K562 (cell line): ENCODE measurements around the gene AGRN. TPM values are rescaled to one million over a fixed set of nuclear protein-coding genes. Genes with fewer than 3 reads are reported as not detected.

Experiments
- ASH1L ChIP-seq: fragments of 450-650 bp; IDR thresholded peaks from 2 replicates; pipeline ENCODE4 v1.6.1; 2018; ENCODE audit warnings: borderline replicate concordance, mild to moderate bottlenecking, low read depth; ENCODE audit not compliant: partially characterized antibody
- CBFB ChIP-seq: sonication (generic); formaldehyde crosslinking; IDR thresholded peaks from 2 replicates; pipeline ENCODE4 v1.4.0; 2020; ENCODE audit warnings: mild to moderate bottlenecking, missing genetic modification reagents
- CREB5 ChIP-seq: fragments of 250-450 bp; sonication (Bioruptor Pico); IDR thresholded peaks from 2 replicates; pipeline ENCODE4 v1.5.0; 2020; ENCODE audit warnings: mild to moderate bottlenecking
- CREBBP ChIP-seq: IDR thresholded peaks from one replicate; pipeline ENCODE4 v1.6.1; 2012; ENCODE audit warnings: low read depth, mild to moderate bottlenecking, control low read depth, inconsistent platforms, low read length
- ETV1 ChIP-seq: fragments of 450-650 bp; conservative IDR thresholded peaks from 2 replicates; pipeline ENCODE4 v1.6.1; 2016; ENCODE audit warnings: missing genetic modification characterization, control low read depth, low read depth, missing compliant biosample characterization
- MECOM ChIP-seq: fragments of 250-450 bp; sonication (Bioruptor Pico); IDR thresholded peaks from 2 replicates; pipeline ENCODE4 v1.8.0; 2022; ENCODE audit warnings: inconsistent platforms
- MEF2D ChIP-seq: conservative IDR thresholded peaks from 2 replicates; pipeline ENCODE4 v1.6.1; 2016; ENCODE audit warnings: low read depth, missing genetic modification characterization, missing compliant biosample characterization
- MYNN ChIP-seq, 2 experiments: sonication (generic); formaldehyde crosslinking in 1 of 2; IDR thresholded peaks; 2 replicates each; pipeline versions ENCODE4 v1.5.0 to v1.6.1; 2016 to 2020; ENCODE audit warnings: antibody characterized with exemption in 1 of 2, missing genetic modification reagents in 1 of 2
- NFE2 ChIP-seq: IDR thresholded peaks from 2 replicates; pipeline ENCODE4 v1.6.1; 2014; ENCODE audit warnings: antibody characterized with exemption, low read depth
- NR1H2 ChIP-seq: sonication (generic); formaldehyde crosslinking; IDR thresholded peaks from 2 replicates; pipeline ENCODE4 v1.4.0; 2020; ENCODE audit warnings: mild to moderate bottlenecking, missing genetic modification reagents
- NR3C1 ChIP-seq: sonication (generic); formaldehyde crosslinking; IDR thresholded peaks from 2 replicates; pipeline ENCODE4 v1.8.1; 2022; ENCODE audit warnings: missing genetic modification reagents
- POLR2AphosphoS5 ChIP-seq: IDR thresholded peaks from 2 replicates; pipeline ENCODE4 v1.6.1; 2011; ENCODE audit warnings: mild to moderate bottlenecking, low read depth, low read length, moderate library complexity; ENCODE audit not compliant: control insufficient read depth, insufficient read depth
- POLR2G ChIP-seq: fragments of 200-400 bp; formaldehyde crosslinking; IDR thresholded peaks from 2 replicates; pipeline ENCODE4 v1.6.1; 2017; ENCODE audit warnings: low read depth, mild to moderate bottlenecking, antibody characterized with exemption, low read length, moderate library complexity
- POLR2H ChIP-seq: IDR thresholded peaks from 2 replicates; pipeline ENCODE4 v1.6.1; 2016; ENCODE audit warnings: missing genetic modification characterization, low read depth, mild to moderate bottlenecking, control low read depth, missing compliant biosample characterization, moderate library complexity
- RBM39 ChIP-seq: fragments of 200-400 bp; formaldehyde crosslinking; optimal IDR thresholded peaks from 2 replicates; pipeline ENCODE3; 2018; ENCODE audit warnings: low read depth, low read length
- RFX1 ChIP-seq: fragments of 450-650 bp; IDR thresholded peaks from 2 replicates; pipeline ENCODE4 v1.6.1; 2016; ENCODE audit warnings: mild to moderate bottlenecking, moderate library complexity
- RUNX1 ChIP-seq: sonication (generic); IDR thresholded peaks from 2 replicates; pipeline ENCODE4 v1.6.1; 2016; ENCODE audit warnings: antibody characterized with exemption, low read depth
- SMAD4 ChIP-seq: fragments of 250-450 bp; sonication (Bioruptor Pico); conservative IDR thresholded peaks from 2 replicates; pipeline ENCODE4 v1.8.0; 2021; ENCODE audit warnings: inconsistent platforms, mild to moderate bottlenecking, moderate library complexity
- SP1 ChIP-seq: sonication (generic); formaldehyde crosslinking; IDR thresholded peaks from 2 replicates; pipeline ENCODE4 v1.8.1; 2022; ENCODE audit warnings: mild to moderate bottlenecking, missing genetic modification reagents
- XRCC5 ChIP-seq: fragments of 200-400 bp; formaldehyde crosslinking; IDR thresholded peaks from 2 replicates; pipeline ENCODE4 v1.6.1; 2017; ENCODE audit warnings: low read depth, mild to moderate bottlenecking, low read length
- ZNF263 ChIP-seq: sonication (generic); formaldehyde crosslinking; IDR thresholded peaks from 2 replicates; pipeline ENCODE4 v1.8.0; 2022; ENCODE audit warnings: mild to moderate bottlenecking, missing genetic modification reagents, borderline replicate concordance
- ZNF561 ChIP-seq: fragments of 450-650 bp; formaldehyde crosslinking; conservative IDR thresholded peaks from 2 replicates; pipeline ENCODE4 v1.4.0; 2020; ENCODE audit warnings: mild to moderate bottlenecking, moderate library complexity
- polyA plus RNA-seq, 8 experiments: library from polyadenylated mRNA; depleted of rRNA in 4 of 8; stranded (reverse) in 5 of 8; unstranded in 3 of 8; fragments of >200 nt; fragmentation: Nextera tagmentation in 2 of 8; fragmentation: Illumina TruSeq in 1 of 8; extraction: Ambion mirVana in 2 of 8; extraction: Trizol in 1 of 8; gene quantifications; 2 replicates each; pipeline versions ENCODE4 v1.2.1 to v1.2.3, GENCODE V29; 2011 to 2014; ENCODE audit warnings: inconsistent platforms in 1 of 8, missing spikeins in 1 of 8
- total RNA-seq, 7 experiments: library from RNA; depleted of rRNA in 6 of 7; stranded (reverse); fragments of >200 nt in 6 of 7; fragmentation: Illumina TruSeq in 2 of 7; extraction: Trizol in 2 of 7; gene quantifications; 2 replicates each; pipeline versions ENCODE4 v1.2.1 to v1.2.3, GENCODE V29; 2011 to 2021; ENCODE audit warnings: low replicate concordance in 1 of 7
- TF ChIP-seq, protein P1 (sequence below): fragments of 250-450 bp; sonication (Bioruptor Pico); IDR thresholded peaks from 2 replicates; pipeline ENCODE4 v1.4.0; 2020; ENCODE audit warnings: borderline replicate concordance
- TF ChIP-seq, protein P2 (sequence below): sonication (generic); formaldehyde crosslinking; IDR thresholded peaks from 2 replicates; pipeline ENCODE4 v1.8.1; 2023; ENCODE audit warnings: mild to moderate bottlenecking, missing genetic modification reagents

The AGRN gene
- total and polyA plus RNA-seq, 9 of the 15 experiments (the other 6 are each of a cell fraction or from before 2014, with no cell fraction given) = 0.04 to 111 (median 18.1) TPM

DNA sequence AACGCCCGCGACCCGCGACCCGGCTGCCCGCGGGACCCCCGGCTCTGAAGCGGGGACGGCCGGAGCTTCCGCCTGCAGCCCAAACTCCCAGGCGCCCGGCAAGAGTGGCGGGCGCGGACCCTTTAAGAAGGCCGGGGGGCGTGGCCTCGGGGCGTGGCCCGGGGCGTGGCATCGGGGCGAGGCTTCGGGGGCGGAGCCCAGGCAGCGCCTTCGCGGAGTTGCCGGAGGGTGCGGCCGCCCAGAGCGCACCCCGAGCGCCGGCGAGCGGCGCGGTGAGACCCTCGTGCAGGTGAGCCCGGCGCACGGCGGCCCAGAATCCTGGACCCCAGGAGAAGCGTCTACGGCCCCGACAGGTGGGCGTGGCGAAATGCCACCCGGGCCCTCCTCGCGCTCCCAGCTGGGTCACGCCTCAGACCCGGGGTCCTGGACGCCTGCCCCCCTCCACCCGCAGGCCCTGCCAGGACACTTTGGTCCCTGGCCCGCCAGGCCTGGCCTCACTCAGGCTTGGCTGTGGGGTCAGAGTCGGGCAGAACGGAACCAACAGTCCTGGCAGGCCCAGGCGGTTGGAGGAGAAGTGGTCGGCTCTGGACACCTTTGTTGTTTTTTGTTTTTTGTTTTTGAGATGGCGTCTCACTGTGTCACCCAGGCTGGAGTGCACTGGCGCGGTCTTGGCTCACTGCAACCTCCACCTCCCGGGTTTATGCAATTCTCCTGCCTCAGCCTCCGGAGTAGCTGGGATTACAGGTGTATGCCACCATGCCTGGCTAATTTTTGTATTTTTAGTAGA is 39.8 kb downstream of the AGRN start (continued):
- TF ChIP-seq POLR2AphosphoS5 (no peak), ZNF263 (CRISPR knock-in tag) (no peak), ASH1L (no peak), POLR2H (tag) (no peak), RFX1 (no peak), CREB5 (CRISPR knock-in tag) (no peak), ETV1 (tag) (no peak), XRCC5 (no peak), SMAD4 (CRISPR knock-in tag) (no peak; the same call in 1 of the 2 replicates), MEF2D (tag) (no peak), CBFB (CRISPR knock-in tag) (no peak), MECOM (CRISPR knock-in tag) (no peak), CREBBP (no peak), NR3C1 (CRISPR knock-in tag) (peak; percentile 51; the same call in 1 of the 2 replicates), NFE2 (no peak), RUNX1 (no peak), ZNF561 (no peak), SP1 (CRISPR knock-in tag) (peak; percentile 97), MYNN (IDR thresholded peaks at IDR 0.05) (no peak), MYNN (CRISPR knock-in tag; IDR thresholded peaks at IDR 0.05) (no peak), RBM39 (no peak), NR1H2 (CRISPR knock-in tag) (no peak), POLR2G (peak; percentile 84)
- TF ChIP-seq, protein P1, sequence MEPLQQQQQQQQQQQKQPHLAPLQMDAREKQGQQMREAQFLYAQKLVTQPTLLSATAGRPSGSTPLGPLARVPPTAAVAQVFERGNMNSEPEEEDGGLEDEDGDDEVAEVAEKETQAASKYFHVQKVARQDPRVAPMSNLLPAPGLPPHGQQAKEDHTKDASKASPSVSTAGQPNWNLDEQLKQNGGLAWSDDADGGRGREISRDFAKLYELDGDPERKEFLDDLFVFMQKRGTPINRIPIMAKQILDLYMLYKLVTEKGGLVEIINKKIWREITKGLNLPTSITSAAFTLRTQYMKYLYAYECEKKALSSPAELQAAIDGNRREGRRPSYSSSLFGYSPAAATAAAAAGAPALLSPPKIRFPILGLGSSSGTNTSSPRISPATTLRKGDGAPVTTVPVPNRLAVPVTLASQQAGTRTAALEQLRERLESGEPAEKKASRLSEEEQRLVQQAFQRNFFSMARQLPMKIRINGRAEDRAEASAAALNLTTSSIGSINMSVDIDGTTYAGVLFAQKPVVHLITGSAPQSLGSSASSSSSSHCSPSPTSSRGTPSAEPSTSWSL (CRISPR knock-in tag) = no peak
- TF ChIP-seq, protein P2, sequence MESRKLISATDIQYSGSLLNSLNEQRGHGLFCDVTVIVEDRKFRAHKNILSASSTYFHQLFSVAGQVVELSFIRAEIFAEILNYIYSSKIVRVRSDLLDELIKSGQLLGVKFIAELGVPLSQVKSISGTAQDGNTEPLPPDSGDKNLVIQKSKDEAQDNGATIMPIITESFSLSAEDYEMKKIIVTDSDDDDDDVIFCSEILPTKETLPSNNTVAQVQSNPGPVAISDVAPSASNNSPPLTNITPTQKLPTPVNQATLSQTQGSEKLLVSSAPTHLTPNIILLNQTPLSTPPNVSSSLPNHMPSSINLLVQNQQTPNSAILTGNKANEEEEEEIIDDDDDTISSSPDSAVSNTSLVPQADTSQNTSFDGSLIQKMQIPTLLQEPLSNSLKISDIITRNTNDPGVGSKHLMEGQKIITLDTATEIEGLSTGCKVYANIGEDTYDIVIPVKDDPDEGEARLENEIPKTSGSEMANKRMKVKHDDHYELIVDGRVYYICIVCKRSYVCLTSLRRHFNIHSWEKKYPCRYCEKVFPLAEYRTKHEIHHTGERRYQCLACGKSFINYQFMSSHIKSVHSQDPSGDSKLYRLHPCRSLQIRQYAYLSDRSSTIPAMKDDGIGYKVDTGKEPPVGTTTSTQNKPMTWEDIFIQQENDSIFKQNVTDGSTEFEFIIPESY (CRISPR knock-in tag) = 0 out of 2 replicates have a peak, but pooled peaks have one; percentile 25
